H1 (cell line): ENCODE results near the gene PAQR7. TPM values are rescaled to one million over a fixed set of nuclear protein-coding genes. Genes with fewer than 3 reads are reported as not detected.

ENCODE experiments used
- BACH1 ChIP-seq: IDR thresholded peaks from 2 replicates; pipeline ENCODE4 v1.6.1; 2012; ENCODE audit warnings: low read length, improper control_type of control experiment
- CBX5 ChIP-seq: fragments of 300-800, 300-1000 bp; sonication (generic); IDR thresholded peaks from 2 replicates; pipeline ENCODE4 v1.7.1; 2016; ENCODE audit warnings: antibody characterized with exemption, low read length, low read depth
- CHD1 ChIP-seq: IDR thresholded peaks from 2 replicates; pipeline ENCODE4 v1.6.1; 2012; ENCODE audit warnings: low read depth, low read length, improper control_type of control experiment
- EGR1 ChIP-seq: IDR thresholded peaks from 2 replicates; pipeline ENCODE4 v1.6.1; 2011; ENCODE audit warnings: low read depth, low read length, borderline replicate concordance
- GABPA ChIP-seq: IDR thresholded peaks from 2 replicates; pipeline ENCODE4 v1.6.1; 2011; ENCODE audit warnings: mild to moderate bottlenecking, low read length, moderate library complexity, borderline replicate concordance; ENCODE audit not compliant: insufficient read depth
- JUN ChIP-seq: IDR thresholded peaks from 2 replicates; pipeline ENCODE4 v1.6.1; 2011; ENCODE audit warnings: low read depth, mild to moderate bottlenecking, improper control_type of control experiment, low read length
- KDM1A ChIP-seq: fragments of 200-600, 300-600 bp; sonication (generic); IDR thresholded peaks from 2 replicates; pipeline ENCODE4 v1.7.1; 2016; ENCODE audit warnings: mild to moderate bottlenecking, low read length, borderline replicate concordance
- NANOG ChIP-seq: IDR thresholded peaks from 2 replicates; pipeline ENCODE4 v1.6.1; 2011; ENCODE audit warnings: low read length, low read depth, mild to moderate bottlenecking, inconsistent platforms; ENCODE audit not compliant: insufficient read depth, poor library complexity, severe bottlenecking
- POLR2A ChIP-seq, 2 experiments: IDR thresholded peaks; 1 replicate in 1 of 2; 2 replicates in 1 of 2; pipeline ENCODE4 v1.6.1; 2011; ENCODE audit warnings: low read depth in 2 of 2, low read length in 2 of 2, mild to moderate bottlenecking in 2 of 2; ENCODE audit errors: control extremely low read depth in 1 of 2
- RAD21 ChIP-seq, 2 experiments: IDR thresholded peaks in 1 of 2; conservative IDR thresholded peaks in 1 of 2; 2 replicates each; pipeline ENCODE4 v1.6.1; 2011; ENCODE audit warnings: low read depth in 2 of 2, low read length in 2 of 2, improper control_type of control experiment in 1 of 2, inconsistent platforms in 1 of 2, mild to moderate bottlenecking in 1 of 2, moderate library complexity in 1 of 2
- SAP30 ChIP-seq: fragments of 300-600 bp; sonication (generic); IDR thresholded peaks from 2 replicates; pipeline ENCODE4 v1.7.1; 2012; ENCODE audit warnings: low read length, moderate library complexity, mild to moderate bottlenecking, inconsistent platforms; ENCODE audit not compliant: insufficient read depth, insufficient replicate concordance
- SIRT6 ChIP-seq: IDR thresholded peaks from one replicate; pipeline ENCODE4 v1.7.1; 2012; ENCODE audit warnings: low read length, inconsistent platforms
- SRF ChIP-seq: IDR thresholded peaks from 2 replicates; pipeline ENCODE4 v1.6.1; 2011; ENCODE audit warnings: mild to moderate bottlenecking, low read depth, low read length, moderate library complexity
- TBP ChIP-seq: IDR thresholded peaks from 2 replicates; pipeline ENCODE4 v1.6.1; 2011; ENCODE audit warnings: low read depth, low read length, improper control_type of control experiment
- ZNF274 ChIP-seq: IDR thresholded peaks from 2 replicates; pipeline ENCODE4 v1.7.0; 2012; ENCODE audit warnings: low read length, borderline replicate concordance; ENCODE audit errors: extremely low read depth
- polyA plus RNA-seq, 7 experiments: library from polyadenylated mRNA; depleted of rRNA in 3 of 7; stranded (reverse) in 5 of 7; unstranded in 2 of 7; fragments of >200 nt in 5 of 7; fragments of 200-250 nt in 2 of 7; gene quantifications; 1 replicate in 5 of 7; 2 replicates in 1 of 7; 4 replicates in 1 of 7; pipeline versions ENCODE4 v1.2.1 to v1.2.3, GENCODE V29; 2011 to 2013; ENCODE audit warnings: missing spikeins in 2 of 7, mixed read lengths in 2 of 7
- total RNA-seq: library from RNA; stranded (reverse); fragmentation: NEBNext Ultra II Directional; extraction: Animal tissue kit (Norgen Biotek cat#: 25700); gene quantifications from 2 replicates; pipeline ENCODE4 v1.2.1, GENCODE V29; 2021
- TF ChIP-seq, protein P1 (sequence below): IDR thresholded peaks from 2 replicates; pipeline ENCODE4 v1.6.1; 2012; ENCODE audit warnings: inconsistent platforms
- TF ChIP-seq, protein P2 (sequence below), 3 experiments: IDR thresholded peaks; 1 replicate in 2 of 3; 2 replicates in 1 of 3; pipeline versions ENCODE4 v1.5.1 to v1.6.1; 2011; ENCODE audit warnings: low read length in 3 of 3, mild to moderate bottlenecking in 3 of 3, inconsistent platforms in 2 of 3, low read depth in 1 of 3, moderate library complexity in 1 of 3; ENCODE audit not compliant: insufficient read depth in 1 of 3; ENCODE audit errors: control extremely low read depth in 1 of 3
- TF ChIP-seq, protein P3 (sequence below): IDR thresholded peaks from 2 replicates; pipeline ENCODE4 v1.6.1; 2012; ENCODE audit warnings: inconsistent platforms
- TF ChIP-seq, protein P4 (sequence below): IDR thresholded peaks from 2 replicates; pipeline ENCODE4 v1.6.1; 2011; ENCODE audit warnings: low read length, improper control_type of control experiment

Gene PAQR7
- total and polyA plus RNA-seq, 2 of the 8 experiments (the other 6 are each of a cell fraction or from before 2014, with no cell fraction given) = 7.3 to 7.4 TPM

DNA sequence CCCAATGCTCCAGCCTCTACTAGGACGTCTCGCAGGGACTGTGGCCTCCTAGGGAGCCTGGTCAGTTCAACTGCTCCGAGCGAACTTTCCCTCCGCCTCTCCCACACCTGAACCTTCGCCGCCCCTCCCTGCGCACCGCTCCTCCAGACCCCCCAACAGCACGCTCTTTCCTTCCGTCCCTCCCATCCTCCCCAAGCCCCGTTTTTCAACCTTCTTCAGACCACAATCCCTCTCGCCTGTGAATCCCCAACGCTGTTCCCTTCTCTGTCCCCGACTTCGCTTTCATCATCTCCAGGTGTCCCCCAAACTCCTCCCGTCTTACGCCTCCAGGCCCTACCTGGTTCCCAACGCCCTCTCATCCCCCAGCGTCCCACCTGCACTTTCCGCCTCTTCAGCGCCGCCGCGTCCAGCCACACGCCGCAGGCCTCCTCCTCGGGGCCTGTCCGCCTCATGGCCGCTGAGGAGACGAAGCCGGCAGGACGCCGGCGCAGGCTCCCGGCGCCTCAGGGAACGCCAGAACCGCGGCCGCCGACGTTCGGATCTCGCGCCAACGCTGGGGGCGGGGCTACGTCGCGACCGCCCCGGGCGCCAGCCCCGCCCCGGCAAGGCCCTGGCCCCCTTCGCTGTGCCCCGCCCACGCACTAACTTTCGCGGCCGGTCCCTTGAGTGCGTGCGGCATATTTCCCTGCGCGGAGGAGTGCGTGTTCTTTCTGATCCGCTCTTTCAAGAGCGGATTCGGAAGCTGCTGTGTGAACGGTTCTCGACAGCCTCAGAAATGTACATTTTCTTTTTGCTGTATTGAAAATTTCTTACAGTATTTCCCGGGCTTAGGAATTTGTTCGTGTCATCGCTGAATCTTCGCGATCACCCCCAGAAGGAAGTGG, 16.4 kb downstream of the PAQR7 start, which contains the start of gene AUNIP (continued):
- no peak for TF ChIP-seq NANOG
- TF ChIP-seq JUN = no peak
- TF ChIP-seq, protein P1, sequence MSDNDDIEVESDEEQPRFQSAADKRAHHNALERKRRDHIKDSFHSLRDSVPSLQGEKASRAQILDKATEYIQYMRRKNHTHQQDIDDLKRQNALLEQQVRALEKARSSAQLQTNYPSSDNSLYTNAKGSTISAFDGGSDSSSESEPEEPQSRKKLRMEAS = peak; percentile 94
- TF ChIP-seq ZNF274 = no peak
- TF ChIP-seq, protein P2, sequence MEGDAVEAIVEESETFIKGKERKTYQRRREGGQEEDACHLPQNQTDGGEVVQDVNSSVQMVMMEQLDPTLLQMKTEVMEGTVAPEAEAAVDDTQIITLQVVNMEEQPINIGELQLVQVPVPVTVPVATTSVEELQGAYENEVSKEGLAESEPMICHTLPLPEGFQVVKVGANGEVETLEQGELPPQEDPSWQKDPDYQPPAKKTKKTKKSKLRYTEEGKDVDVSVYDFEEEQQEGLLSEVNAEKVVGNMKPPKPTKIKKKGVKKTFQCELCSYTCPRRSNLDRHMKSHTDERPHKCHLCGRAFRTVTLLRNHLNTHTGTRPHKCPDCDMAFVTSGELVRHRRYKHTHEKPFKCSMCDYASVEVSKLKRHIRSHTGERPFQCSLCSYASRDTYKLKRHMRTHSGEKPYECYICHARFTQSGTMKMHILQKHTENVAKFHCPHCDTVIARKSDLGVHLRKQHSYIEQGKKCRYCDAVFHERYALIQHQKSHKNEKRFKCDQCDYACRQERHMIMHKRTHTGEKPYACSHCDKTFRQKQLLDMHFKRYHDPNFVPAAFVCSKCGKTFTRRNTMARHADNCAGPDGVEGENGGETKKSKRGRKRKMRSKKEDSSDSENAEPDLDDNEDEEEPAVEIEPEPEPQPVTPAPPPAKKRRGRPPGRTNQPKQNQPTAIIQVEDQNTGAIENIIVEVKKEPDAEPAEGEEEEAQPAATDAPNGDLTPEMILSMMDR (IDR thresholded peaks at IDR 0.05; ENCODE audit: control extremely low read depth in 1 of 3, insufficient read depth in 1 of 3, low read depth in 1 of 3, low read length in 3 of 3) = no peak
- TF ChIP-seq BACH1 = peak; percentile 60
- TF ChIP-seq, protein P3, sequence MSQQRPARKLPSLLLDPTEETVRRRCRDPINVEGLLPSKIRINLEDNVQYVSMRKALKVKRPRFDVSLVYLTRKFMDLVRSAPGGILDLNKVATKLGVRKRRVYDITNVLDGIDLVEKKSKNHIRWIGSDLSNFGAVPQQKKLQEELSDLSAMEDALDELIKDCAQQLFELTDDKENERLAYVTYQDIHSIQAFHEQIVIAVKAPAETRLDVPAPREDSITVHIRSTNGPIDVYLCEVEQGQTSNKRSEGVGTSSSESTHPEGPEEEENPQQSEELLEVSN = peak; percentile 80
- peak; percentile 93 for TF ChIP-seq EGR1
- no peak for TF ChIP-seq GABPA
- TF ChIP-seq KDM1A = no peak
- no peak for TF ChIP-seq SRF
- no peak for TF ChIP-seq SIRT6
- peak; percentile 88 to 94 for TF ChIP-seq POLR2A (IDR thresholded peaks at IDR 0.05; ENCODE audit: control extremely low read depth in 1 of 2, low read depth in 2 of 2, low read length in 2 of 2)
- TF ChIP-seq SAP30 = no peak
- TF ChIP-seq CHD1 = no peak
- no peak for TF ChIP-seq RAD21 (IDR thresholded peaks at IDR 0.05 in 1 of 2, conservative IDR thresholded peaks at IDR 0.05 in 1 of 2; ENCODE audit: low read depth in 2 of 2, low read length in 2 of 2)
- peak; percentile 75; the same call in 1 of the 2 replicates for TF ChIP-seq TBP
- TF ChIP-seq, protein P4, sequence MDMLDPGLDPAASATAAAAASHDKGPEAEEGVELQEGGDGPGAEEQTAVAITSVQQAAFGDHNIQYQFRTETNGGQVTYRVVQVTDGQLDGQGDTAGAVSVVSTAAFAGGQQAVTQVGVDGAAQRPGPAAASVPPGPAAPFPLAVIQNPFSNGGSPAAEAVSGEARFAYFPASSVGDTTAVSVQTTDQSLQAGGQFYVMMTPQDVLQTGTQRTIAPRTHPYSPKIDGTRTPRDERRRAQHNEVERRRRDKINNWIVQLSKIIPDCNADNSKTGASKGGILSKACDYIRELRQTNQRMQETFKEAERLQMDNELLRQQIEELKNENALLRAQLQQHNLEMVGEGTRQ = no peak
- TF ChIP-seq CBX5 = no peak
